ENCODE results near the gene ECT2.
A peak's percentile ranks its signal among the peaks of the same experiment; 100 is the strongest.
"Not testable (repeated sequence)": the region's sequence is repeated elsewhere in the genome, so short reads cannot be mapped to it uniquely, and the experiment has no call there.

ECT2 gene, protein sequence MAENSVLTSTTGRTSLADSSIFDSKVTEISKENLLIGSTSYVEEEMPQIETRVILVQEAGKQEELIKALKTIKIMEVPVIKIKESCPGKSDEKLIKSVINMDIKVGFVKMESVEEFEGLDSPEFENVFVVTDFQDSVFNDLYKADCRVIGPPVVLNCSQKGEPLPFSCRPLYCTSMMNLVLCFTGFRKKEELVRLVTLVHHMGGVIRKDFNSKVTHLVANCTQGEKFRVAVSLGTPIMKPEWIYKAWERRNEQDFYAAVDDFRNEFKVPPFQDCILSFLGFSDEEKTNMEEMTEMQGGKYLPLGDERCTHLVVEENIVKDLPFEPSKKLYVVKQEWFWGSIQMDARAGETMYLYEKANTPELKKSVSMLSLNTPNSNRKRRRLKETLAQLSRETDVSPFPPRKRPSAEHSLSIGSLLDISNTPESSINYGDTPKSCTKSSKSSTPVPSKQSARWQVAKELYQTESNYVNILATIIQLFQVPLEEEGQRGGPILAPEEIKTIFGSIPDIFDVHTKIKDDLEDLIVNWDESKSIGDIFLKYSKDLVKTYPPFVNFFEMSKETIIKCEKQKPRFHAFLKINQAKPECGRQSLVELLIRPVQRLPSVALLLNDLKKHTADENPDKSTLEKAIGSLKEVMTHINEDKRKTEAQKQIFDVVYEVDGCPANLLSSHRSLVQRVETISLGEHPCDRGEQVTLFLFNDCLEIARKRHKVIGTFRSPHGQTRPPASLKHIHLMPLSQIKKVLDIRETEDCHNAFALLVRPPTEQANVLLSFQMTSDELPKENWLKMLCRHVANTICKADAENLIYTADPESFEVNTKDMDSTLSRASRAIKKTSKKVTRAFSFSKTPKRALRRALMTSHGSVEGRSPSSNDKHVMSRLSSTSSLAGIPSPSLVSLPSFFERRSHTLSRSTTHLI

GRCh38 chr3:172750368-172751174, at the start of gene ECT2:
Gene ECT2, plus strand, starts transcription at chr3:172750726. Its CDS starts 3,805 bp downstream, at chr3:172754531.
- peak; percentile 99 for DNase-seq

DNA sequence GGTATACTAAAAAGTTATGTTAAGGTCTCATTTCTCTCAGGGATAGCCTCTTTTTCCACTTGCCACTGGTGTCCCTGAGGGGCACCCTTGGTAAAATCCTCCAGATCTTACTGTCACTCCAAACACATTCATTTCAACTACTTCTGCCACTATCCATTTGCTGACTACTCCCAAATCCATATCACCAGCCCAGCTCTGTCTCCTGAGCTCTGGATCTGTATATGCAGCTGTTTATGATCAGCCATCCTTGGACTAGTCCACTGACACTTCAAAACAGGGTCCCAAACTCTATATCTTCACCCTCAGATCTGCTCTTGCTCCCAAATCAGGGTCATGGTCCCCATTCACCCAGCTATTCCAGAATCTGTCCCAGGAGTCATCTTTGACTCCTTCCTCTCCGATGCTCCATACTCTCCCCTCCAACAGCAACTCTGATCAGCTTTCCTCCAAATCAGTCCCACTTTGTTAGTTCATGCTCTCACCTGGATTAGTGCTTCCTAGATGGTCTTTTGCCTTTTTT, 49.5 kb upstream of the ECT2 start:
- DNase-seq = no peak

DNA sequence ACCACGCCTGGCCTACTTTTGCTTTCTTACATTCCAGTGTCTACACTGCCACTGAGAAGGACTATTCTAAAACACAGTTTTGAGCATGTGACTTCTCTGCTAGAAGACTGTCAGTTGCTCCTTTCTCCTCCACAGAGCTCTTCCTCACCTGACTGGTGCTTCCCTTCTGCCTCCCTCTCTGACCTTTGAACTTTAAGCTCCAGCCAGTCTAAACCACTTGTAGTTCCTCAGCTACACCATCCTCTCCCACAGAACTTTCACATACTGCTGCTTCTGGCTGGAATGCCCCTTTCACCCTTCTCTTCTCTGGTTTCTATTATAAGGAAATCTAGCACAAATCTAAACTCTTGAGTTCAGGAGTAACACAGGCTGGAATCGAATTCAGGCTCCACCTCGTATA, 48.8 kb upstream of the ECT2 start:
- DNase-seq = no peak

DNA sequence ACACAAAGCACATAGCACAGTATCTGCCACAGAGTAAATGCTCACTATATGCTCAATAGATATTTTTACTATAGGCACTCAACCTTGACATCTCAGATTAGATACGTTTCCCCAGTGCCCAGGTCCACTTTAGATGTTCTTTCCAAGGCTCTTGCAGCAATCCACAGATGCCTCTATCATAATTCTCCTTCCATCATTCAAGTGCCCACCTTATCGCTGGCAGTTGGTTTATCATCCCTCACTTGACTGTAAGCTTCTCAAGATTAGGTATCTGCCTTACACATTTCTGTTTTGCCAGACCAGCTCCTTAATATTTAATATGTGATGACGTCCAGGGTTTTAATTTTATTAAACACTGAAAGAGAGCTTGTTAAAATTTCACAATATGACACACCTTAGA, 48.3 kb upstream of the ECT2 start:
- DNase-seq = no peak

GRCh38 chr3:172702731-172703130, 47.8 kb upstream of the ECT2 start:
- not testable (repeated sequence) for DNase-seq

DNA sequence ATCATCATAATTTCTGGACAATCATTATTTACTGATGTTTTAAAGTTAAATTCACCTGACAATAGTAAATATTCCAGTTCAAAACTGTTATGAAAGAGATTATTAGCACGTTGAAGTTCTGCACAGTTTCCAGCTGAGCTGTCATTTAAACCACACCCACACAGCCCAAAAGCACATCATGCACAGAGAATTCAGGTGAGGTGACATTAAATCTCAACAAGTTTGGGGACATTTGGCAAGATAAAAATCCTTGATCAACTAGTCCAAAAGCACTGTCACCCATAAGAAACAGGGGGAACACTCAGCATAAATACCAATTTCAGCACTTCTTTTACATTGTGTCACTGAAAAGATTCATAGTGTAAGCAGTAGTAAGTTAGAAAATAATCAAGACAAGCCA, 46.5 kb upstream of the ECT2 start:
- no peak for DNase-seq

DNA sequence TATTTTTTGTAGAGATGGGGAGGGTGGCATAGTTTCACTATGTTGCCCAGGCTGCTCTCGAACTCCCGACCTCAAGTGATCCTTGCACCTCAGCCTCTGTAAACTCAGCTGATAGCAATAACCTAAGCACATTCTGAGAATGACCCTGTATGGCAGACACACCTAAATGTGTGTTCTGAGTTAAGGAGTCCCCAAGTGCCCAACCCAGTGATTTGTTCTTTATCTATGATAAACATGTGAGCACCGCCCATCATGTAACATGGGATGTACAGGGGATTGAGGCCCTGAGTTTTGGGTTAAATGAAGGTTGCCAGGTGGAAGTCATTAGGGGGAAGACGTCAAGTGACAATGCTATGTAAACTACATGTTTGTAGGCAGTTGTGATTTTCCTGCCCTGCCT, 45.4 kb upstream of the ECT2 start:
- no peak for DNase-seq

GRCh38 chr3:172707030-172707429, 43.5 kb upstream of the ECT2 start:
- DNase-seq = no peak

GRCh38 chr3:172707967-172708366, 42.6 kb upstream of the ECT2 start:
- no peak for DNase-seq

- no peak for DNase-seq
Observed at GRCh38 chr3:172708921-172709773, 41.4 kb upstream of the ECT2 start.

GRCh38 chr3:172709774-172710663, 40.5 kb upstream of the ECT2 start:
- DNase-seq = no peak

DNA sequence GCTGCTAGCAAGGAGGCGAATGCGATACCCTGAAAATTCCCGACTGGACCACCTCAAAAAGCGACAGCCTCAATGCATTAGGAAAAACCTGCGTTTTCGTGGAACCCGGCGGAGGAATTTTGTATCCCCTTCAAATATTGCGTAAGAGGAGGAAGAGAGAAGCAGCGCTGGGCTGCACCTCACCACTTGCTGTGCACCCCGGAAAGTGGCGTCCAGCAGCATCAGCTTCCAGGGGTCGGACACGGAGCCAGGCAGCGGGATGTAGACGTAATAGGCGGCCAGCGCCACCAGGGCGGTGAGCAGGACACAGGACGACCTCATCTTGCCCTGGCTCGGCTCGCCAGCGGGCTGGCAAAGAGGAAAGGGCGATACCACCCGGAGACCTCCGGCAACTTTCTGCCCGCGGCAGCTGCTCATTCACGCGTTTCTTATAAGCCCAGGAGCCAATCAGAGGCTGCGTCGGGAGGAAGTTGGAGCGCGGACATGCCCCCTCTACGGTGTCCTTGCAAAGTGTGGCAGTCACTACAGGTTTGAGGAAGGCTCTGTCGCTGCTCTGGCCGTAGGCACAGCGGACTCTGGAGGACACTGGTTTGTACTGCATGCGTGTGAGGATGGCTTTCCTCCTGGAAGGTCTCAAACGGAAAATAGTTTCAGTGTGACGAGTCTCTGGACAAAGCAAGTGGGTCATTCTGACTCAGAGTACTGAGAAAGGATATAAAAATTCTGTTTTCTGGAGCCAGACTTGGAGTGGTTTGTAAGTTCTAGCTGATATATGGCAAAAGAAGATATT, 39.7 kb upstream of the ECT2 start, which contains the start of gene NCEH1:
TSS of gene NCEH1 (minus strand) at position 404 of the 790 bp plus-strand sequence. CDS start at position 321, 83 bp downstream.
- DNase-seq = peak; percentile 81

DNA sequence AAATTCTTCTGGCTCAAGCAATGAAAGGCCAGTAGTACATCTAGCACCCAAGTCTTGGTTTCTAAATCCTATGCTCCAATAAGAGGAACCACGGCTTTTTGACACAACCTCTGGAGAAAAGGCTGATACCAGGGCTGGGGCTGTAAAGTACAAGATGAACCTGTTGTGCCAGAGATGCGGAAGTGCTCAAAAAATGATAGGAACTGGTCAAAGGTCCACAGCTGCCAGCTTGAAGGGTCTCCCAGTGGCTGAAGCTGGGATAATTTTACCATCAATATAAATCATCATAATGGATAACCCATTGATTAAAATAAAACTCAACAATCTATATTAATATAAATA, 39.1 kb upstream of the ECT2 start:
- DNase-seq = no peak

GRCh38 chr3:172713316-172713715, 37.2 kb upstream of the ECT2 start:
- DNase-seq = no peak

GRCh38 chr3:172716476-172716875, 34.0 kb upstream of the ECT2 start:
- DNase-seq = no peak

GRCh38 chr3:172717493-172718088, 32.9 kb upstream of the ECT2 start:
- DNase-seq = peak; percentile 32

- DNase-seq = not testable (repeated sequence)
Observed at GRCh38 chr3:172722536-172723040, 27.9 kb upstream of the ECT2 start.

DNA sequence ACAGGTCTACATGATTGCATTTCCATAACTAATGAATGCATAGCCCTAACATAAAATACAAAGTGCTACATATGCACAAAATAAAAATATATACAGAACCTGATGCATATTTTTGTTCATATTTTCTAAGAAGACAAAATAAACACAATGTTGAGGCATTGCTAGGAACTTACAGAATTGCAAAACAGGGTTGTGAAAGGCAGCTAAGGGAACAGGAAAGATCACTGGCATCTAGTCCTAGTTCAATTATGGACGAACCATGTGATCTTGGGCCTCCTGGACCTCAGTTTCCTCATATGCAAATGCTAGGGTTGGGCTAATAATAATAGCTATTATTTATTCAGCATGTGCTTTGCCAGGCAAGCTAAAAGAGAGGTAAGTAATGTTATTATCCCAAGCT, 24.1 kb upstream of the ECT2 start:
- DNase-seq = no peak

GRCh38 chr3:172735014-172735413, 15.5 kb upstream of the ECT2 start:
- no peak for DNase-seq

All from CD4-positive, alpha-beta T cell treated with Interleukin-4 for 4 hours (primary cell).